UCSD-AML1 (cell line): ENCODE results near the gene ANXA6.

Experiments
- DNase-seq: peaks from one replicate; lab custom pipeline; 2025; ENCODE audit not compliant: unreplicated experiment; lab: John Stamatoyannopoulos, UW

The ANXA6 gene

DNA sequence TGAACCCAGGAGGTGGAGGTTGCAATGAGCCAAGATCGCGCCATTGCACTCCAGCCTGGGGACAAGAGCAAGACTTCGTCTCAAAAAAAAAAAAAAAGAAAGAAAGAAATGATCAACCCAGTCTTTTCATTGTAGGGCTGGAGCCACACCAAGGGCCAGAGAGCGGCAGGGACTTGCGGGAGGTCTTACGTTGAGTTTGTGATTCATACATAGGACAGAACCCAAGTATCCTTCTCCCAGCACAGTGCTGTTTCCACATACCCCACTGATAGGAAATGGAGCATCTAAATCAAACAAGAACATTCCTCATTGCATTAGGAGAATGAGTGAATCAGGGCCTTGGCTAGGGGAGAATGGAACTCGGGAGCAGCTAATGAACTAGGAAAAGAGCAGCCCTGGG, 73.2 kb downstream of the ANXA6 start:
- no peak for DNase-seq

DNA sequence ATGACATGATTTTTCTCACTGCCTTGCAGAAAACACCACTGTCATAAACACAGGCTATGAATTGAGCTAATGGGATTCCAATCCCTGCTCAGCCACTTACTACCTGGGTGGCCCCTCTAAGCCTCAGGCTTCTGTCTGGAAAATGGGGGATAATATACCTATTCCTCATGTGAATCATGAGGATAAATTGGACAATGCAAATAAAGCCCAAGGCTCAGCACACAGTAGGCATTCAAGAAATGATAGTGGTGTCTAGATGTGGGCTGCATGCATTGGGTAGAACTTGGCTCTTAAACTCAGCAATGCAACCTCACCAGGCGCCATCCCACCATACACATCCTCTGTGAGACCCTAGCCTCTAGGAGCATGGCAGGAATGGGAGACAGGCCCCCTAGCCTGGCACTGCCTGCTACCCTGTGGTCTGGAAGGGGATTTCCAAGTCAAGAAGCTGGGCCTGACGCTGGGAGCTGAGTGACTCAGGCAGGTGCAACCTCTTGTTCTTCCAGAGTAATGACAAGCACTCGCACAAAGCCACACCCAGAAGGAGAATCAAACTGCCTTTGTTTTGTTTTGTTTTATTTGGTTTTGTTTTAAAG, 74.4 kb downstream of the ANXA6 start:
- DNase-seq: no peak

DNA sequence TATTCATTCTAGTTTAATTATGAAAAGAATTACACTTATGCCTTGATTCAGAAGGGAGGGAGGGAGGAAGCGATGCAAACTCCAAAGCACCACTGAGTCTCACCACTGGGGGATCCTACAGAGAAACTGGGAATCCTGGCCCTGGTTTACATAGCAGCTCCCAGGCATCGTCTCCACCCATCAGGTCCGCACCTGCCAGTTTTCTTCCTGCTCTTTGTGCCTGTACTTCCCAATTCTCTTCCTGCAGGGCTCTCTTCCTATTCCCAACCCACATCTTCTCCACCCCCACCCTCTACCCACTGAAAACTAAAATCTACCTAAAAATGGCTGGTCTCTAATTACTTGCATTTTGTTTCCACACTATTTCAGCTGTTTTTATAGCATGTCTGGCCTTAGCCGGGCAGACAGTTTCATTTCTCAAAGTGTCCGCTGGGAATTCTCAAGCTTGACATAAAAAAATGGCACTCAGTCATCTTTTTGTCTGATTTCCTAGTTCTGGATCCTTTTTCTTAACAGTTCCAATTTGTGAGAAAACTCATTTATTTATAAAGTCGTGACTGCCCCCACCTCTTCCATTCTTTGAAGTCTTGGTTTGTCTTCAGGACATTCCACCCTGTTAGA, 75.2 kb downstream of the ANXA6 start:
- no peak for DNase-seq

DNA sequence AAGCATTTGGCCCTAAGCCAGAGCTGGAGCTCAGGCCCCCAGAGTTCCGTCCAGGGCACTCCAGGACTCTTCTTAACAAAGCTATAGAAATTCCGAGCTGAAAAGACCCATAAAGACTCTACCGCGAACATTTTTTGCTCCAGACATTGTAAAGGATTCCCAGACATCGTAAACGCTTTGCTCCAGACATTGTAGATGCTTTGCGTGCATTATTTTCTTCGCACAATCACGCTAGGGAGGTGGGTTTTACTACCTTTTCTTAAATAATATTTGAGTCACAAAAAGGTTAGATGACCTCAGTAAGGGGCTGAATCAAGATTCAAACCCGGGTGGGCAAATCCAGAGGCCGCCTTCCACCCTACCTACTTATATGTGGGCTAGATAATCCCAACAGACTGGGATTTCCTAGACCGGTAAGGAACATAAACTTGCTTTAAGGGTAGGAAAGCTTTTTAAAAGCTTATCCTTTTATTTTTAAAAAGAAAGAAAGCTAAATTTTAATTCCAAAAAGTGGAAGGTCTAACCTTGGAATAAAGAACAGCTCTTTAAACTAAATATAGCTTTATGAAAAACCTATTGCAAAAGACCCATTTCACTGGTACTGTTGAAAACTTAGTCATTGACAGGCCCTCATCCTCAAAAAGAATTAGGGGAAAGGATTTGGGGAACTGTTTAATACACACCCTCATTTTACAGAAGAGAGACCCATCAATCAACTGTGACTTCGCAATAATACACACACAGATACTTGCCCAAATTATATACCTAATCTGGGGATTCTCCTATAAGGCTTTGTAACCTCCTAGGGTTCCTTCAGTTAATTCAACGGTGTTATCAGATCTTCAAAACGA, 75.9 kb downstream of the ANXA6 start:
- DNase-seq: no peak

DNA sequence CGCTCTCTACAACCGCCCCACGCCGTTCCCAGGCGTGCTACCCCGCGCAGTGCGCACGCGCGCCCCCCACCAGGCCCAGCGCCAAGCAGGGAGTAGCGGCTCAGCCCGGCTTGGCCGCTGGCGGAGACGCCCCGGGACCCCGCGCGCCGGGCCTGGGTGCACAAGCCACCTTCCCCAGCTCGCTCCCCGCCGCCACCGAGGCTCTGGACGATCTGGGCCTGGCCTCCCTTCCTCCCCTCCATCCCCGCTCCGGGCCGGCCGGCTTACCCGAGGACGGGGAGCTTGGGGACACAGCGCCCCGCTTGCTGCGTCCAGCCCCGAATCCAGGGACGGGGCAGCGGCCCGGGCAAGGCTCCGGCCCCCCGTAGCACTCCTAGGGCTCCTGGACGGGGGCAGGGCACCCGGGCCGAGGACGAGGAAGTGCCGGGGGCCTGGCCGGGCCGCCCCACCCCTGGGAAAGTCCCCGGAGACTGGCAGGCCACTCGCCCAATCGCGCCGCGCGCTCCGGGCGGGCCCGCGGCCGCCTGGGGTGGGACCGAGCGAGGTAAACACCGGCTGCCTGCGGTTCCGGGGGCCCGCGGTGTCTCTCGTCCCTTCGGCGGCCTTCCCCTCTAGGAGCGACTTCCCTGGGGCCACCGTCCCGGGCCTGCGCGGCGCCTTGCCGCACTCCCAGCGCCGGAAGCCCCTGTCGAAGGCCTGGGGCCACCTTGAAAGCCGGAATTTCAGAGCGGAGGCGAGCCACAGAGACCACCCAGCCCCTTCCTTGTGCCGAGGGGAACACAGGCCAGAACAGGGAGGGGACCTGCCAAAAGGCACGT, 76.8 kb downstream of the ANXA6 start, which contains the start of gene TNIP1:
Gene TNIP1 (minus strand): TSS at position 422 of the 818 bp plus-strand sequence. CDS start 15,939 bp downstream, outside the sequence.
- peak; percentile 93 for DNase-seq

DNA sequence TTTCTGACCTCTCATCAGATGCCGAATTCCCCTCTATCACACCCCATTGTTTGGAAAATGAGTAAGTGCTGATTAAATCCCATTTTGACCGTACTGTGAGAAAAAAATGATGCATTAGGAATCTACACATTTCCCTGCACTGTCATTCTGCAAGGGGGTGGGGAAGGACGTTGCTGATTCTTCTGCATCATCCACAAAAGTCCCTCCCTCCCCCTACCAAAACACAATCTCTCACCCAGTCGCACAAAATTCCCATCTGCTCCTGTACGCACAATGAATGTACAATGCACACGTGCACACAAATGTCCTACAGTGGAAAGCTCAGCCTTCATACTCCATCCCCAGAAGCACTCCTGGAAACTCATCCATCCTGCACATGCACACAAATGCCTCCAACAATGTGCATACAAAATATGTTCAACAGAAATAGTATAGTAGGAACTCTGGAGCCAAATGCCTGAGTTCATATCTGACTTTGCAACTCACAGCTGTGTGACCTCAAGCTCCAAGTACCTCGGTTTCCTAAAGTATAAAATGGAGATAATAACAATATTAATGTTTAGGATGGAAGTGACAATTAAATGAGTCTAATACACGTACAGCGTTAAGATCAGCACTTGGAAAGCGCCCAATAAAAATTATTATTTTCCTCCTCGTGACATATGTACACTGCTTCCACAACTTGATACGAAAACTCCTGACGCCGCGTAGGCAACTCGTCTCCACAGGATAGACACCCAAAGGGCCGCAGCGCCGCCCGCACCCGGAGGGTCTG, 77.6 kb downstream of the ANXA6 start:
- DNase-seq: no peak

DNA sequence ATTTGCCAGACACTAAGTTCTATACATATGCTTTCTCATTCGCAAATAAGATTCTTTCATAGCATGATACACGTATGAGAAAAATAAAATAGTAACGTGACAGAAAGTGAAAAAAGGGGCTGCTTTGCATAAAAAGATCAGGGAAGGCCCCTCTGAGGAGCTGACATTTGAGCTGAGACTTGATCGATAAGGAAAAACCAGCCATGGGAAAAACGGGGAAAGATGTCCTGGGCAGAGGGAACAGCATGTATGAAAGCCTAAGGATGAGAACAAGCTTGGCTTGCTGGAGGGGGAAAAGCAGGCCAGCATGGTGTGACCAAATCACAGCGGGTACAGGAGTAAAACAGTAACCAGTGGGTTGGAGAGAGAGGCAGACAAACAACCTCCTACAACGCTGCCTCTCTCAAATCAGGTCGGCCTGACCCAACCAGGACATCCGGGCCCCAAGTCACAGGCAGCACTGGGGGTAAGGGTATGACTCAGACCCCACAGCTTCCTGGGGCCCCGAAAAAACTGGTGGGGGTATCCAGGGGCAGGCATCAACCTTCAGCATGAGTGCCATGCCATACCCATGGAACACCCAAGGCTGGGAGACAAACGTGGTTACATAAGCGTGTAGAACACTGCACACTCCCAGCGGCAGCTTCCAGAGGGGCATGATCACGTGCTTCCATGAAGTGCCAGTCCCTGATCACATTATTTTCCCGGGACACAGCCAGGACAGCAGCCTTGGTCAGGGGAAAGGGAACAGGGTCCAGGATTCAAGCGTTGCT, 78.9 kb downstream of the ANXA6 start:
- no peak for DNase-seq

DNA sequence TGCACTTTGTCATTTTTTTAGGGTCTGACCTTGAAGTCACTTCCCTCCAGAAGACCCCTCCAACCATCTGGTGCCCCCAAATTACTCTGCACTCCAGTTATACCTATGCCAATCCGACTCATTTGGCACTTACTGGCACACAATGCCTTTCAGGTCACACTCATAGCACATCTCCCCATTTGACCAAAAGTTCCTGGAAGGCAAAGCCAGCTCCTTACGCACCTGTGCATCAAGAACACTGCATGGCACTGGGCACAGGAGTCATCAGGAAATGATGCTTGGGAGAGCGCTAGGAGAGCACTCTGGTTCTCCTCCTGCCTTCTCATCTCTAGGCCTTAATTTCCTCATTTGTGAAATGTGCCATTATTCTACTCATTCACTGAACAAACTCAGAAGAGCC, 79.6 kb downstream of the ANXA6 start:
- DNase-seq: no peak

DNA sequence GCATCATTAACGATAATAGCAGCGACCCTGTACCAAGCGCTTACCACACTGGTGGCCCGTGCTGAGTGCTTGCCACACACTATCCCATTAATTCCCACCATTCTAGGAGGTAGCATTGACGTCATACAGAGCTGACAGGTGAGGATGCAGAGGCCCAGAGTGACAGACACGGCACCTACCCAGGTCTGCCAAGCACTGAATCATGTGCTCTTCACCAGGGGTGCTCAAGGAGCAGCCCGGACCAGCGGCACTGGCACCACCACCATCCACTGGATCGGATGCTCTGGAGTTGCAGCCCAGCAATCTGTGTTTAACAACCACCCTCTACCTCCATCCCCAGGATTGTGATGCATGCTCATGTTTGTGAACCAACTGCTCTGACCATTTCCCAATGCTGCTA, 80.2 kb downstream of the ANXA6 start:
- DNase-seq: no peak

DNA sequence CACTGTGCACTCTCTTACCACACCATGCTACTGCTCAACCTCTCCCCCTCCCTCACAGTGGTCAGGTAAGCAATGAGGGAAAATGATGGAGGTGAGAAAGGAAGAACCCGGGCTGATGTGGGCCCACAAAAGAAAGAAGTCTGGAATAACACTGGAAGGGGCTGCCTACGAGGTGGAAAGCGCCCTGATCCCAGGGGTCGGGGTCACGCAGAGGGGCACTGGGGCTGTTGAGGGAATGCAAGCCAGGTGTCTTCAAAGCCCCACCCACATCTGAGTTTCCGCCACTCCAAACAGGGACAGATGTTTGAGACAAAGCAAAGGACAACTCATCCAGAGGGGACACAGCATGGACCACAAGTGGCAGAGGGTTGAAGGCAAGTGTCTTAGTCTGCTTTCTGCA, 81.0 kb downstream of the ANXA6 start:
- no peak for DNase-seq

DNA sequence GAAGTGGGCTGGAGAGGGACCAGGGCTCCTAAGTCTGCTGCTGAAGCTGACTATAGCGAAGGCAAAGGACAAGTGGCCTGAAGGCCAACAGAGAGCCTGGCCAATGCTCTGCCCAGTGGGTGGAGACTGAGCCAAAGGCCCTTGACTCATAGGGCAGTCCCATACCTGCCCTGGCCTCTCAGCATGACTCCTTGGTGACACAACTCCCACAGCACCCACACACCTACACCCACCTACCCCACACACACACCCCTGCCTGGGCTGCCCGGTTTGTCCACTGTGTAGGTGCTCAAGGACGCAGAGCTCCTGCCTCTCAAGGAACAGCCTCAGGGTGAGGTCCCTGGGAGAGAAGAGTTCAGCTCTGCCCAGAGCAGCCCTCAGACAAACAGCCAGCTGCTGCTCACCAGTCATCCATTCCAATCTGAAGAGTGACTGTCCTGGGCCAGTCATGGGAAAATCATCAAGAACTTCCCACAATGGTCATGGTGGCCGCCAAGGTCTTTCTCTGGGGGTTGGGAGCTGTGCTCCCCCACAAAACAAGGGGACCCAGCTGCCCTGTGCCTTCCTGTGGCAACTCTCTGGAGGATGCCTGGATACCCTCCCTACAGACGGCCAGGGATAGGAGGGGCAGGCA, 81.8 kb downstream of the ANXA6 start:
- no peak for DNase-seq

DNA sequence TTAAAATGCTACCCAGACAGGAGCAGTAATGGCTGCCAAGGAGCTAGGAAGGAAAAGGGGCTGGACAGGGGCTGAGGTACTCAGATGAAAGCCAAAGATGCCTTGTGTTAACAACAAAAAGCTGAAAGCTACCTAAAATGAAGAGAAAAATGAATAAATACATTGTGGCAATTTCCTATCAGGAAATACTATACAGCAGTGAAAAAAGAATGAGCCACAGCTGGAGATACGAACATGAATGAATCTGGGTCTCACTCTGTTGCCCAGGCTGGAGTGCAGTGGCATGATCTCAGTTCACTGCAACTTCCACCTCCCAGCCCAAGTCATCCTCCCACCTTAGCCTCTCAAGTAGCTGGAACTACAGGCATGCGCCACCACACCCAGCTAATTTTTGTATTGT, 83.0 kb downstream of the ANXA6 start:
- DNase-seq: no peak

DNA sequence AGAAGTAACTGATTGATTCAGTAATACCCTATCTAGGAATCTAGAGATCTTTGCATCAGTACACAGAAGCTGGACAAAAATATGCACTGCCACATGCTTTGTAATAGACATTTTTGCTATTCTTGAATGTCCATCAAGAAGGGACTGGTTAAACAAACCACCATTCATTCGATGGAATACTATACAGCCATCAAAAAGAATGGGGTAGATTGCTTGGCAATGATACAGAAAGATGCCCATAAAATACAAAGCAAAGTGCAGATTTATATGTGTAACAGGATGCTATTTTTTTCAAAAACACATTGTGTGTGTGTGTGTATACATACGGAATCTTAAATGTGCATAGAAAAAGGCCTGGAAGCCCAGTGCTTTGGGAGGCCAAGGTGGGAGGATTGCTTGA, 84.3 kb downstream of the ANXA6 start:
- no peak for DNase-seq

DNA sequence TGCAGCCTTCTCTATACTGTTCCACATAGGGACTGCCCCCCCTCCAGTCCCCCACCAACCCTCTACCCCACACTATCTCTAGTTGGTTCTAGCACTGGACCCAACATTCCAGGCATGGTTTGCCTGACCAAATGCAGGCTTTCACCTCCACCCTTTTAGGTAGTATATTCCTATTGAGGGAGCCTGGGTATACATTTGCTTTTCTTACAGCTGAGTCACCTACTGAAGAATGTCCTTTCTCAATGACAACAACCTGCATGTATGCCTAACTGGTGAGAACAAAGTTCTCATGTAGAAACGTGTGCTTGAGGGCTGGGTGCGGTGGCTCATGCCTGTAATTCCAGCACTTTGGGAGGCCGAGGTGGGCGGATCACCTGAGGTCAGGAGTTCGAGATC, 85.0 kb downstream of the ANXA6 start:
- DNase-seq: no peak

DNA sequence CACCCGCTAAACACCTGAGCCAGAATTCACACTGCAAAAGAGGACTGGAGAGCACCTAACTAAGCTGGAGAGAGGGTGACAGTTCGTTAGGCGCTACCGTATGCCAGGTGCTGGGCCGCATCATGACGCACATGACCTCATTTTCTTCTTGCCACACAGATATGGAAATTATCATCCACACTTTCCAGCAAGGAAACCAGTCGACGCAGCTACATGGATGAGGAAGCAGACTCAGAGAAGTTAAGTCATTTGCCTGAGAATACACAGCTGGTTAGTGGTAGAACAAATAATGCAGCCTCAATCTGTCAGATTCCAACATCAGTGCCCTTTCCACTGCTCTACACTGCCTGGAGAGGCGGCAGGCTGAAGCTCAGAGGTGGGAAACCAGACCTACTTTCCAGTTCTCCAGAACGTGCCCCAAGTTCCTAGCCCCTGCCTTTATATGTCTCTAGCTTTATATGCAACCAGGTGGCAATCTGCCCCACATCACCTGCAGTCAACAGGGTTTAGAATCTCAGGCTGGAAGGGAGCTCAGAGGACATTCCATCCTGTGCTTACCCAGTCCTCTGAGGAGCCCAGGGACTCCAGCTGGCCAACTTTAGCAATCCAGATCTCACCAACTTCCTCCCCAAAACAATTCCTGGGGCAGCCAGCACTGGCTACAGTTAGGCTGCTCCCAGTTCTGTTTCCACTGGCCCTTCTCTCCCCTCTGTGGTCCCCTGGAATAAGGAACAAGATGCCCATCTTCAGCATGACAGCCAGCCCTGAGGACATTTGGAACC, 85.5 kb downstream of the ANXA6 start:
- no peak for DNase-seq

DNA sequence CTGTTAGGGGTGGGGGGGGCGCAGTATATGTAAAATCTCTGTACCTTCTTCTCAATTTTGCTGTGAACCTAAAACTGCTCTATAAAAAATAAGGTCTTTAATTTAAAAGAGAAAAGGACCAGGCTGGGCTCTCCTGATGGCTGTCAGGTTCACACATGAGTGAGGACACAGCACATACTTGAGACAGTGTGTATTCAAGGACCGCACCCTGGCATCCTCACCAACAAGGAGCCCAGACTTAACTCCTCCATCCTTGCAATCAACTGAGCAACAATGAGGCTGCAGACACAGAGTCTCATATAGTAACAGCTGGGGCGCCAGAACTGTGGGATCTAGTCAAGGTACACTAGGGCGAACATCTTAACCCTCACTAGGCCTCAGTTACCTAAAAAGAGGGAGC, 86.6 kb downstream of the ANXA6 start:
- DNase-seq: no peak

DNA sequence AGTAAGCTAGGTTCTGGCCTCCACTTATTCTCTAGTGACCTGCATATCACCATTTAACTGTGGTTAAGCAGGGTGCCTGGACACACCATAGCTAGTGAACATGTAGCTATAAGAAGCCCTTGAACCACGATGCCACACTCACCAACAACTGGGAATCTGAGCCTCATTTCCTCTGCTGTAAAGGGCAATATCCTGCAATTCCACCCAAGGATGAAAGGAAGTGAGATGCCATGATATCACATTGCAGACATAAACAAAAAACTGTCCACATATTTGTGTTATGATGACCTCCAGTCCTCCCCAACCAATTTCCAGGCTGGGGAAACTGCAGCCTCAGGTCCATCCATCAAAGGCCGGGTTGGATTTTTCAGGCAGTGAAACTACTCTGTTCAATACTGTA, 87.1 kb downstream of the ANXA6 start:
- DNase-seq: no peak

DNA sequence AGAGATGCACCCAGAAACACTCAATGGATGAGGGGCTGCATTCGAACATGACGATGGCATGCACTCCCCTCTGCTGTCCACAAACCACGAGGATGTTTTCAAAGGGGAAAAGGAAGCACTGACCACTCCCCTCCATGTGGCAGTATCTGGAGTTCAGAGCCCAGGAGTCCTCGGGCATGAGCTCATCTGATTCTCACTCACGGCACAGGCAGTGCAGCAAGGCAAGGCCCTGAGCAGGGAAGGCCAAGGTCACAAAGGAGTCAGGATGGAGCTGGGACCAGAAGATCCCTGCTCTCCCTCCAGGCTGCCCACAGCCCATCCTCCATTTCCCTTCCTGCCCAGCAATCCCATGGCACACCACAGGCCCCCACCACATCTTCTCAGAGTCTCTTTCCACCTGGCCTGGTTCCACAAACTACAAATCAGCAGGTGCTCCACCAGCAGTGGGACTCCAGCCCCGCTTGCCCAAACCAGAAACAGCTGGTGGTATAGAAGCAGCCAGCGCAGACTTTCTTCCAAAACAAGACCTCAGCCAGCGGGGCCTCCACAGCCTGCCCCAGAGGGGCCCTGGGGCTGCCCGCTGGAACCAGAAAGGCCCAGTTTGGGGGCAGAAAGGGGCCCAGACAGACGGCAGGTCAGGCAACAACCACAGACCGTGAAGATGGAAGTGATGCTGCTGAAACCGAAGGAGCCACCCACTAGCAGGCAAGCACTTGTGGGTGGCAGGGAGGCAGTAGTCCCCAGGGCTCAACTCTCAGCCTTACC, 89.0 kb downstream of the ANXA6 start:
- no peak for DNase-seq
